Prostate gland (tissue), 2 donors: Measurements from ENCODE around the gene CNTNAP2.

Experiments
- POLR2A ChIP-seq: fragments of 450-650 bp; IDR thresholded peaks from one replicate; pipeline ENCODE4 v1.6.1; 2016; ENCODE audit warnings: antibody characterized with exemption, mild to moderate bottlenecking
- POLR2AphosphoS5 ChIP-seq: sonication (generic); formaldehyde crosslinking; IDR thresholded peaks from one replicate; pipeline ENCODE4 v1.6.1; 2017; ENCODE audit warnings: antibody characterized with exemption
- TF ChIP-seq, protein P1 (sequence below), 4 experiments: fragments of 200-600 bp in 2 of 4; fragments of 450-650 bp in 2 of 4; sonication (generic) in 2 of 4; IDR thresholded peaks; 1 replicate in 3 of 4; 2 replicates in 1 of 4; pipeline ENCODE4 v1.5.1; 2016 to 2019; ENCODE audit warnings: antibody characterized with exemption in 4 of 4, mild to moderate bottlenecking in 2 of 4, moderate library complexity in 2 of 4

DNA sequence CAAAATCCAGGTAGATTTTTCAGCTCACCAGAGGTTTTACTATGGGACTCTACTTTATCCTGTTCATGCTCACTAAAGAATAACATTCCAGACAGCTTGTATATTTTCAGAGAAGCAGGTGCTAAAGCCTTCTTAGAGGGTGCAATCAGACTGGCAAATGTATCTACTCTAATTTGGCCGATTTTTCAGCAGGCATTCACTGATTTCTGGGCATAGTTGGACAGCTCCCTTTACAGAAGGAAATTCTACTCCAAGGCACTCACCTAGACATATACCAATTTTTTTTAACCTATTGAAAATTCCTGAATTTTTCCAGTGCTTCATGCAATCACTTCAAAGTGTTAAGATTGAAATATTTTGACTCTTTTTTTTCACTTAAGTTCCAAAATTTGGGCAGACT is 3.8 kb upstream of the CNTNAP2 start:
- TF ChIP-seq POLR2A (no peak), POLR2AphosphoS5 (no peak)
- TF ChIP-seq, protein P1, sequence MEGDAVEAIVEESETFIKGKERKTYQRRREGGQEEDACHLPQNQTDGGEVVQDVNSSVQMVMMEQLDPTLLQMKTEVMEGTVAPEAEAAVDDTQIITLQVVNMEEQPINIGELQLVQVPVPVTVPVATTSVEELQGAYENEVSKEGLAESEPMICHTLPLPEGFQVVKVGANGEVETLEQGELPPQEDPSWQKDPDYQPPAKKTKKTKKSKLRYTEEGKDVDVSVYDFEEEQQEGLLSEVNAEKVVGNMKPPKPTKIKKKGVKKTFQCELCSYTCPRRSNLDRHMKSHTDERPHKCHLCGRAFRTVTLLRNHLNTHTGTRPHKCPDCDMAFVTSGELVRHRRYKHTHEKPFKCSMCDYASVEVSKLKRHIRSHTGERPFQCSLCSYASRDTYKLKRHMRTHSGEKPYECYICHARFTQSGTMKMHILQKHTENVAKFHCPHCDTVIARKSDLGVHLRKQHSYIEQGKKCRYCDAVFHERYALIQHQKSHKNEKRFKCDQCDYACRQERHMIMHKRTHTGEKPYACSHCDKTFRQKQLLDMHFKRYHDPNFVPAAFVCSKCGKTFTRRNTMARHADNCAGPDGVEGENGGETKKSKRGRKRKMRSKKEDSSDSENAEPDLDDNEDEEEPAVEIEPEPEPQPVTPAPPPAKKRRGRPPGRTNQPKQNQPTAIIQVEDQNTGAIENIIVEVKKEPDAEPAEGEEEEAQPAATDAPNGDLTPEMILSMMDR (IDR thresholded peaks at IDR 0.05): no peak
